LNCaP clone FGC (cell line): ENCODE results near the gene MAP3K7CL.
"Not testable (repeated sequence)": the region's sequence is repeated elsewhere in the genome, so short reads cannot be mapped to it uniquely, and the experiment has no call there.

Experiments used
- DNase-seq: peaks from one replicate; pipeline ENCODE4 v3.0.0-alpha.2; 2011; ENCODE audit warnings: low read depth
- H3K4me3 ChIP-seq: 2 replicates; pipeline ENCODE4 v1.5.1; 2011; ENCODE audit warnings: mild to moderate bottlenecking, low read depth, low read length, control low read depth
- TF ChIP-seq, protein P1 (sequence below): IDR thresholded peaks from 2 replicates; pipeline ENCODE4 v1.5.1; 2012; ENCODE audit warnings: mild to moderate bottlenecking; ENCODE audit not compliant: control insufficient read depth, insufficient read depth; ENCODE audit errors: extremely low read depth

MAP3K7CL gene

DNA sequence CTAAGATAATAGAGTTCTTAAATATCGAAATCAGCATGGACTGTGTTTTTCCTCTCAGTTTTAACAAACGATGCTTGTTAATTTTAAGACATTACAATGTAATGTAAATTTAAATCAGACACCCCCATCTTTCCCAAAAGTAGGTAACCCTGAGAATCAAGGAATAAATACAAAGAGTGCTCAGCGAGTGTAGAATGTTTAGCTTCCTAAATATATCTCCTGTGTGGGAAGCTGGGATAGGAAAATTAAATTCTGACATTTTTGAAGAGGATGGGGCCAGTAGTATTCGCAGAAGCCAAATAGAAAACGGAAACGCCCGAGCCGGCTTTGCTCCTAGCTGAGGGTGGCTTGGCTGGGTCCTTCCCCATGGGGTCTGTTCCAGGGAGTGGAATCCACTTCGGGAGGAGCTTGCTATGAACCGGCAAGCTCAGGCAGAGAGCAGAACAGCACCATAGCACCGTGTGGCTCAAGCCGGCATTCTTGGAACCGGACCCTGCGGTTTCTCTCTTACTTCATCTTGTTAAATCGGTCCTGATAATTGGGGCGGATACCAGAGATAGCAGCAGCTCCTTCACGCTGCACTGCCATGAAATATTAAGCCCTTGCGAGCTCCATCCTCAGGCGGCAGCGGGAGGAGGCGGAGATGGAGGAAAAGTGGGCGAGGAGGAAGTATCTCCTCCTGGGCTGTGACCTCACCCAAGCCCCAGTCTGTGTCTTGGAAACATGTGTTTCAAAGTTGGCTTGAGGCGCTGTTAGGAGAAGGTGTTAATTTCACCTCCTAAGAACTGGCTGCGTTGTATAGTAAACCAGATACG lies 24.9 kb downstream of the MAP3K7CL start:
- no peak overlapping the region for H3K4me3 ChIP-seq
- TF ChIP-seq, protein P1, sequence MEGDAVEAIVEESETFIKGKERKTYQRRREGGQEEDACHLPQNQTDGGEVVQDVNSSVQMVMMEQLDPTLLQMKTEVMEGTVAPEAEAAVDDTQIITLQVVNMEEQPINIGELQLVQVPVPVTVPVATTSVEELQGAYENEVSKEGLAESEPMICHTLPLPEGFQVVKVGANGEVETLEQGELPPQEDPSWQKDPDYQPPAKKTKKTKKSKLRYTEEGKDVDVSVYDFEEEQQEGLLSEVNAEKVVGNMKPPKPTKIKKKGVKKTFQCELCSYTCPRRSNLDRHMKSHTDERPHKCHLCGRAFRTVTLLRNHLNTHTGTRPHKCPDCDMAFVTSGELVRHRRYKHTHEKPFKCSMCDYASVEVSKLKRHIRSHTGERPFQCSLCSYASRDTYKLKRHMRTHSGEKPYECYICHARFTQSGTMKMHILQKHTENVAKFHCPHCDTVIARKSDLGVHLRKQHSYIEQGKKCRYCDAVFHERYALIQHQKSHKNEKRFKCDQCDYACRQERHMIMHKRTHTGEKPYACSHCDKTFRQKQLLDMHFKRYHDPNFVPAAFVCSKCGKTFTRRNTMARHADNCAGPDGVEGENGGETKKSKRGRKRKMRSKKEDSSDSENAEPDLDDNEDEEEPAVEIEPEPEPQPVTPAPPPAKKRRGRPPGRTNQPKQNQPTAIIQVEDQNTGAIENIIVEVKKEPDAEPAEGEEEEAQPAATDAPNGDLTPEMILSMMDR: no peak
- DNase-seq: no peak

DNA sequence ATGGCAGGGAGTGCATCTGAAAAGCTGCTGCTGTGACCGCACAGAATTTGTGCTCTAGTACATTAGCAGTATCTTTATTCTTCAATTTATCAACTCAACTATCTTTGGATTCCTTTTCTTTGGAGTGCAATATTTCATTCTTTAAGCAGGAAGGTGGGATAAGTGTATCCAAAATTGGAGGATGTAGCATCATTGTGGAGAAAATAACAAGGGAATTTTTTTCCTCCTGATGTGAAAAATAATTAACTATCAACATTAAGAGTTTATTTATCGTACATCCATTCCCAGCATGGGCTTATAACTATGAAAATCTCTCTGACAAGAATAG lies 25.5 kb downstream of the MAP3K7CL start:
- no peak for DNase-seq
- H3K4me3 ChIP-seq: no peak overlapping the region
- TF ChIP-seq, protein P1: no peak

GRCh38 chr21:29157080-29157479 lies 26.6 kb downstream of the MAP3K7CL start:
- TF ChIP-seq, protein P1: no peak
- no peak for DNase-seq

DNA sequence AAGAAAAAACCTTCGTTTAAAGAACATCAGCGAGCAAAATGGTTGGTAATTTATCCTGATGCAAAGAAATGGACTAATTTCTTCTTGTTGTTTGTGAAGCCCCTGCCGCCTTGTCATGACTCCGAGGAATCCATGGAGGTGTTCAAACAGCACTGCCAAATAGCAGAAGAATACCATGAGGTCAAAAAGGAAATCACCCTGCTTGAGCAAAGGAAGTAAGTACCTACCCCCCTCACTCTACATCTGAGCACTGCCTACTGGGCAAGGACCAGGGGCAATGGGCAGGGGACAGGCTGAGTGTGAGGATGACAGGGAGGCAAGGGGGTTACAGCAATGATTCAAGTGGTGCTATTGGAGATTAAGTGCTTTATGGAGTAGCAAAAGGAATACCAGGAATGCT lies 29.4 kb downstream of the MAP3K7CL start:
- DNase-seq: no peak
- TF ChIP-seq, protein P1: no peak
- no peak overlapping the region for H3K4me3 ChIP-seq

More at GRCh38 chr21:29157080-29157479, 26.6 kb downstream of the MAP3K7CL start:
- H3K4me3 ChIP-seq: no peak overlapping the region

DNA sequence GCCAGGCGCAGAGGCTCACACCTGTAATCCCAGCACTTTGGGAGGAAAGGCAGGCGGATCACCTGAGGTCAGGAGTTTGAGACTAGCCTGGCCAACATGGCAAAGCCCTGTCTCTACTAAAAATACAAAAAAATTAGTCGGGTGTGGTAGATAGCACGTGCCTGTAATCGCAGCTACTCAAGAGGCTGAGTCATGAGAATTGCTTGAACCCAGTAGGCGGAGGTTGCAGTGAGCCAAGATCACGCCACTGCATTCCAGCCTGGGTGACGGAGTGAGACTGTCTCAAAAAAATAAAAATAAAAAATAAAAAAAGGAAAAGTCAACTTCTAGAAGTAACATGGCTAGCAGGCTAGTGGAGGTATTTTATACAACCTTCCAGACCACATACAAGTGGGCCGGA lies 32.4 kb downstream of the MAP3K7CL start:
- H3K4me3 ChIP-seq, DNase-seq: not testable (repeated sequence)

DNA sequence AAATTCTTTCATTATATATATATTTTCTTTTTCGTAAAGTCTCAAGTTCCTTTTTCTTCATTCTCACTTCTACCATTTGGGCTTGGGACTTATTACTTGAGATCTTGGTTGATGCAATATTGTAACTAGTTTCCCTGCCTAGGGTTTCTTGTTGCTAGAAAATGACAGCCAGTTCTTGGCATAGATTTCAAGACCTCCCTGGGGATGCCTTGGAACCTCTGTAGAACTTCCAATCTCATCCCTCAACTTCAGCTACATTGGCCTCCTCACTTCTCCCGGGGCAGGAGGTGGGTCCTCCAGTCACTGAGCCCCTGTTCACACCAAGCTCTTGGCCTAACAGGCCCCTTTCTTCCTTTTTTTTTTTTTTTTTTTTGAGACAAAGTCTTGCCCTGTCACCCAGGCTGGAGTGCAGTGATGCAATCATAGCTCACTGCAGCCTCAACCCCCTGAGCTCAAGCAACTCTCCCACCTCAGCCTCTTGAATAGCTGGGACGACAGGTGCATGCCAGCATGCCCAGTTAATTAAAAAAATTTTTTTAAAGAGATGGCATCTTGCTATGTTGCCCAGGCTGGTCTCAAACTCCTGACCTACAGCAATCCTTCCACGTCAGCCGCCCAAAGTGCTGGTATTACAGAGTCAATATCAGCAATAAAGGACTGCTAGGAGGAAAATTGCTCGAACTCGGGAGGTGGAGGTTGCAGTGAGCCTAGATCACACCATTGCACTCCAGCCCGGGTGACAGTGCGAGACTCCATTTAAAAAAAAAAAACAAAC lies 33.1 kb downstream of the MAP3K7CL start:
- TF ChIP-seq, protein P1: no peak
- DNase-seq: no peak
- no peak overlapping the region for H3K4me3 ChIP-seq

DNA sequence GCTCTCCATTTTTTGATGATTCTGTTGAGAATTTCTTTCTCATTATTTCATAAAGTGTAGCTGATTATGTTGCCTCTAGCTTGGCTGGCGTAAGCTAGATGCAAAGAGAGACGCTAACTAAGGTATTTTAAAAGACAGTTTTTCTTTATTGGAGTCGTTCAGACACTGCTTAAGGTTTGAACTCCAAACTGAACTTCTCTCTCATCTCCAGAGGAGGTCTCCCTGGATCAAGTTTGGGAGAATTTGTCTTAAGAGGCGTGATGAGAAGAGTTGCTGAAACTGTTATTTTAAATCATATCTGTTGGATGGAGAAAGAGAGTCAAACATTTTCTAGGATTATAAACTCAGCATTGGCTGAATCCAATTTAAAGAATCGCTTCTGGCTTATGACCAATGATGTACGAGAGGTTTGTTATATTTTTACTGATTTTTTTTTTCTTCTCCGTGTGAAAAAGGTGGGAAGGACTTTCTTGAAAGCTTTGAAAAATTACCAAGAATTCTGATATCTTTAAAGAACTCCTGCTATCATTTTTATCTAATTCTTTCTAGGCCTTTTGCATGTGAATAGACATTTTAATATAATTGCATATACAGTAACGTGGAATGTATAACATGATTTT lies 34.0 kb downstream of the MAP3K7CL start:
- TF ChIP-seq, protein P1: peak; percentile 76
- no peak overlapping the region for H3K4me3 ChIP-seq
- peak; percentile 66 for DNase-seq
